Measurements from ENCODE around the gene MAP2K5.
A peak's percentile ranks its signal among the peaks of the same experiment; 100 is the strongest.

Gene MAP2K5

DNA sequence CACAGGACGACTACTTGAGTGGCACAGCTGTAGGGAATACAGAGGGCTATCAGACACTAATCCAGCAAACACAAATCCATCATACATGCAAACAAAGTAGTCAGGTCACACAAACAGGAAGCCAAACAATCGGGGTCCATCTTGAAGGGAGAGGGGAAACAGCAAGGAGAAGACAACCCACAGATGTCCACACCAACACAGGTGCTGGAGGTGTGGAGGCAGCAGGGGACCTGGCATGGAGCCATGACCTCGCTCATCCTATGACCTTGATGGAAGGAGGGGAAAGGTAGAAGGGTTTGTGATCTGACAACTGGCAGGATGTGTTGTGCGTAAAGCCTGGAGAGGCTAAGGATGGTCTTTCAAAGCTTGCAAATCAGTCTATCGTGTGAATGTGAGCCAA, 242.9 kb downstream of the MAP2K5 start:
- DNase-seq: no peak

- no peak for DNase-seq
Measured at GRCh38 chr15:67786646-67787045, 244.1 kb downstream of the MAP2K5 start.

DNA sequence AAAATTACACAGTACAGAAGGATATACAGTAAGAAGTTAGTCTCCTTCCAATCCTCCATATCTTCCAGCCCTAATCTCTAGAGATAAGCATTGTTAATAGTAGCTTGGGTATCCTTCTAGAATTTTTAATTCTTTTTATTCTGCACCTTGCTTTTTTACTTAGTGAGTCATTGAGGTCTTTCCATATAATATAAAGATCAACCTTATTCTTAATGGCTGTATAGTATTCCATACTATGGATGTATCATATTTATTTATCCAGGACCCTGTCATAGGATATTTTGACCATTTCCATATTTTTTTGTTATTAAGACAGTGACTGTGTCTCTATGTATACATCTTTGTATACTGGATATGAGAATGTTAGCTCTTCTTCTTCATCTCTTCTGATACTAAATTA, 246.5 kb downstream of the MAP2K5 start:
- DNase-seq: no peak

DNA sequence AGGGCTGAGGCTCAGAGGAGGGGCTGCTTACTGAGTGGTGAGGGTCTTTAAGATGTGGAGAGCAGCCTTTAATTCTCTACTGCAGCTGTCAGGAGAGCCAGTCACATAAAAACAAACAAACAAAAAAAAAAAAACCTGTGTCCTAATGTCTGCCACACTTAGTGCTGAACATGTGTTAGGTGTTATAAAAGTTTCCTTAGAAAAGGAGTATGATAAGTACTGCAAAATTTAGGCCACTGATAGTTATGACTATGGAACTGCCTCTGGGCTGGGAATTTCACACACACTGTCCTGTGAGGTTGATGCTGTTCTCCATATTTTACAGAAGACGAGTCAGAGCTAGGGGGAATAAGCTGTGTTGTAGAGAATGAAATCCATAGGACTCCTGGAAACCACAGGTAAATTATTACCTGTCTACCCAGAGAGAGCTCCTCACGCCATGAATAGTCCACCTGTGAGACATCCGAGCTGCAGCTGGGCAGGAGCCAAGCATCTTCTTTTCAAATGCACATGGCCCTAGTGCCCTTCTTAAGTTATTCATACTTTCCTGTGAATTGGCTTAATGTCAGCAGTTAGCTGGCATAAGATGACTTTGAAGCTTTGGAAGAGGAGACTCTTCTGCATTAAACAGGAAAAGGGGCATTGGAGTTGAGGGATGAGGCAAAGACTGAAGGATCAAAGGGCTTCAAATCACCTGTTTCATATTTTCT, 248.3 kb downstream of the MAP2K5 start:
- no peak for DNase-seq

DNA sequence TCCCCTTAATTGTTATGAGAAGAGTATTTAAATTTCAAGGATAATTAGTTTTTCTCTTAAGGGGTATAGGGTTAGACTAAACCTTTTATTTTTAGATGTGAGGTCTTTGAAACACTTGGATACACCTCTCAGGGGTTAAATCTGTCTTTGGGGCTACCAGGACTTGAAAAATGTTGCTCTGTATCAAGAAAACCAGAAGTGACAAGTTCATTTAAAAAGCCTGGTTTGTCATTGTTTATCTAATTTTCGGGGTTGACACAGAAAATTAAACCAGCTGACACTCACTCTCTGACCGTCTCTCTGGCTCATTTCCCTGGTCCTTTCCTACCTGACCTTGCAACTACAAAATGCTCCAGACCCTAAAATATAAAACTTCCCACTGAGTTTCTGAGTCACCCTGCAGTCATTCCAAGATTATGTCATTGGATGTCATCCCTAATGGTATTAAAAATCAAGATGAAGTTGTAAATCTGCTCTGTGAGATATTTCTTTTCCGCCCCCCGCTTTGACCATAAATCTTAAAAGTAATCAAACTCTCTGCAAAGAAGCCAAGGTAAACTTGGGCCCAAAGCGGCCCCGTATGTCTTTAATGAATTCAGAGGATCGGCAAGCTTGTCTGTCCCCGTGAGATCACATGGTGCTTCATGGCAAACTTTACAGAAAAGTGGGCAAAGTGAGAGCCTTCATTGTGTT, 249.9 kb downstream of the MAP2K5 start:
- DNase-seq: no peak

DNA sequence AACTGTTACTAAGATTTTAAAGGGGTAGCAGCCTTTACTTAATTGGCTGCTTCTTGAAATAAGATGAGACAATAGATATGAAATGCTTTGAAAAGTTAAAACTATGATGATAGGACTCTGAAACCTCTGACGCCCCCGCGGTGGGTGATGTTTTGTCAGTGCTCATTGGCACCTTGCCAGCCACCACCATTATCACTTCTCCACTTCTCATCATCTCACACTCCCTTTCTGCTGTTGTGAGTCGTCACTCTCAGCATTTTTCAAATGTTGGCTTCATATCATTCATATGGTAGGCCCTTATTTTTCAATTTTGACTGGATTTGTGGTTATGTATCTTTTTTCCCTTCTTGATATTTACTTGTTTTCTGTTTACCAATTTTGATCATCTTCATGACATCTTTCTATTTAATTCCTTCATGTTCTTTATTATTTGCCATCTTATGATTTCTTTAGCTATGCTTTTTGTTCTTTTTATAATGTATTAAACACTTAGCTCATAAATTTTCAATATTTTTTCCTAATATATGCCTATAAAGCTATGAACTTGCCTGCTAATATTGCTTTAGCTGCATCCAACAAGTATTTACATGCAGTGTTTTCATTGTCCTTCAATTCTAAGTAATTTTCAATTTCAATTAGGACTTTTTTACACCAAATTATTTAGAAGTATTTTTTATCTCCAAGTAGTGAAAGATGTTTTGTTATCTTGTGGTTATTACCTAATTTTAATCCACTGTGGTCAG, 252.5 kb downstream of the MAP2K5 start:
- DNase-seq: no peak

DNA sequence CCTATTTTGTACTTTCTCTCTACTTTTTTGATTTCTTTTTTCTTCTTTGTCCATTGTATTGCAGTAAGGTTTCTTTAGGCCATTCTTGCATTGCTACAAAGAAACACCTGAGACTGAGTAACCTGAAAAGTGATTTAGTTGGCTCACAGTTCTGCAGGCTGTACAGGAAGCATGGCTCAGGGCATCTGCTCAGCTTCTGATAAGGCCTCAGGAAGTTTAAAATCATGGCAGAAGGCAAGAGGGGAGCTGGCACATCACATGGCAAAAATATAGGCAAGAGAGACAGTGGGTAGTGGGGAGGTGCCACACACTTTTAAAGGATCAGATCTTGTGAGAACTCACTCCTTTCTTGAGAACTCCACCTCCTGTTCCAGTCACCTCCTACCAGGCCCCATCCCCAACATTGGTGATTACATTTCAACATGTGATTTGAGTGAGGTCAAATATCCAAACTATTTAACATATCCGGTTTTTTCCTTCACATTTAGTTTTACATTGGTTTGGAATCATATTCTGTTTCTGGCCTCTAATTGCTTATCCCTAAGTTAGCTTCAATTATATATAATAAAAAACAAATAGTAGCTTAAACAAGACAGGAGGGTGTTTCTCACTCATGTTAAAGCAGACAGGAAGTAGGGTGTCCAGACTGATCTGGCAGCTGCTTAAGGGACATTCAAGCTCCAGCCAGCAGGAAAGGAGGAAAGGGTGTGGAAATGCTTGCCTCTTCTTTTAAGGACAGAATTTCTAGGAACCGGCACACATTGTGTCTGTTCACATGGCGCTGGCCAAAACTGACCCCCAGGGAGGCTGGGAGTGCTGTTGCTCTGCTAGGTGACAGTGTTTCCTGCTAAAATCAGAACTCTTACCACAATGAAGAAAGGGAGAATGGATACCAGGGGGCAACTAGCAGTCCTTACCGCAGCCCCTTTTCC, 254.0 kb downstream of the MAP2K5 start:
- DNase-seq: no peak

DNA sequence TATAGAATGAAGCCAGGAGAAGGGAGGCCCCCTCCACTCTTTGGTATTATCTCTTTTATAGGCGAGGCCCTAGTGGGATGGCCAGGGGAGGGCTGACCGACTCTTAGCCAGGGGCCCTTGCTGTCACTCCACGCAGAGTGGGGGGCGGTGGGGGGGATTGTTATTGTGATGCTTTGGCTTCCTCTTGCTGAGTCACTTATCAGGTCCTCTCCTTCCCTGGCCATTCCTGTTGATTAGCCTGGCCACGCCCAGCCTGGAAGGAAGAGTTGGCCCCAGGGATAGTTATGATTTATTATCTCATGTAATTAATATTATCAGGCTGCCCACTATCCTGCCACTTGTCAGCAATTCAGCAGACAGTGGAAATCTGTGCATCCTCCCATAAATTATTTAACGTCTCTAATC, 257.3 kb downstream of the MAP2K5 start:
- no peak for DNase-seq

DNA sequence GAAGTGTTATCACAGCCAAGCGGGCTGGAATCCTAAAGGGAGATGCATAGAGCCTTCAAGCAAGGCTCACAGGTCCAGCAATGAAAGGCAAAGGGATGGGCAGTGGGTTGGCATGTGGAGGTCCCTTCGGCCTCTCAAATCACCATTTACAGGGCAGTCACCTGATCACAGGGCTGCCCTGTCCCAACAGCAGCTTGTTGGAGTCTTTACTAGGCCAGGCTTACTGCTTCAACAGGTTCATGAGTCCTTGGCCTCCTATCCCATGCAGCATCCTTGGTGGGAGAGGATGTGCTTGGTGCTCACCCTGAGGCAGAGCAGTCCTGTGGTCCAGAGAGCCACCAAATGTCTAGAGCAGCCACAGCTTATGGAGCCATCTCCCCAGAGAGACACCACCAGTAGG, 258.6 kb downstream of the MAP2K5 start:
- DNase-seq: no peak

- no peak for DNase-seq
Measured at GRCh38 chr15:67801926-67802914, 259.7 kb downstream of the MAP2K5 start.

DNA sequence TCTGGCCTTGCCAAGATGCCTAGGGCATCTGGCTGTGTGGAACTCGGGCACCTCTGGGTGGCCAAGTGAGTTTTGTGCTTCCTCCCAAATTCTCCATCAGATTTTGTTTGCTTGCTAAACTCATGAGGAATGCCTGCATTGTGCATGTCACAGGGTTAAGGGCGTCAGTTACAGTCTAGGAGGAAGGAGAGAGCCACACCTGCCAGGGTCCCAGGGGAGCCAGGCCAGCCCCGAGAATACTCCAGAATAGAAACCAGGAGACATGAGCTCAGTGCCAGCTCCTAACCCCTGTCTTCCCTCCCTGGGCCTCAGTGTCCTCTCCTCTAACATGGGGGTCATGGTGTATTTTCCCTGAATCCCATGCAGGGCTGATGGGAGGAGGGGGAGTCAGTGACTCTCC, 260.8 kb downstream of the MAP2K5 start:
- no peak for DNase-seq

GRCh38 chr15:67803996-67804843, 261.7 kb downstream of the MAP2K5 start:
- DNase-seq: peak; percentile 40

DNA sequence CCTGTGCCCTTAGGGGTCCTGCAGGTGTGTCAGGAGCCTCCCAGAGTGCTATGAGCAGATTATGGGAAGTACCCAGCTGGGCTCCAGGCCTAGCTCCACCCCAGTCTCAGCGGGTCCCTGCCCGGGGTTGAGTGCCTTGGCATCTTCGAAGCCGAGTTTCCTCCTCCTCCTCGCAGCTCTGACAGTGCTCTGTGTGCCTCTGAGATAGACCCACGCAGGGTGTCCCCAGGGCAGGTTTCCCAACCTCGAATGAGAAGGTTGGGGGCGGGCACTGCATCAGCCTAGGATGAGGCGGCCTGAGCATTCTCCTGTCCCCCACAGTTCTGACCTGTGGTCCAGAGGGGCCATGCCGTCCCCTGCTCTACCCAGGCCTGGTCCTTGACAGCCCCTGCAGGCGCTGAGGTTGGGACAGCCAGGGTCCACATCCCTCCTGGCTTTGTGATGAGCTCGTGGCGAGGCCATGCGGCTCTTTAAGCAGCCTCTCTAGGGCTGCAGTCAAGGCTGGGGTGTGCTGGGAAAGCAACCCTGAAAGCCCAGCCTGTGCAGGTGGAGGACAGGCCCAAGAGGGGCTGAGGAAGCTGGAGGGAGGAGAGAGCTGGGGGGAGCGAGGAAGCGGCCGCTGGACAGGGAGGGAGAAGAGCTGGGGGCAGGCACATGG, 262.6 kb downstream of the MAP2K5 start:
- no peak for DNase-seq

DNA sequence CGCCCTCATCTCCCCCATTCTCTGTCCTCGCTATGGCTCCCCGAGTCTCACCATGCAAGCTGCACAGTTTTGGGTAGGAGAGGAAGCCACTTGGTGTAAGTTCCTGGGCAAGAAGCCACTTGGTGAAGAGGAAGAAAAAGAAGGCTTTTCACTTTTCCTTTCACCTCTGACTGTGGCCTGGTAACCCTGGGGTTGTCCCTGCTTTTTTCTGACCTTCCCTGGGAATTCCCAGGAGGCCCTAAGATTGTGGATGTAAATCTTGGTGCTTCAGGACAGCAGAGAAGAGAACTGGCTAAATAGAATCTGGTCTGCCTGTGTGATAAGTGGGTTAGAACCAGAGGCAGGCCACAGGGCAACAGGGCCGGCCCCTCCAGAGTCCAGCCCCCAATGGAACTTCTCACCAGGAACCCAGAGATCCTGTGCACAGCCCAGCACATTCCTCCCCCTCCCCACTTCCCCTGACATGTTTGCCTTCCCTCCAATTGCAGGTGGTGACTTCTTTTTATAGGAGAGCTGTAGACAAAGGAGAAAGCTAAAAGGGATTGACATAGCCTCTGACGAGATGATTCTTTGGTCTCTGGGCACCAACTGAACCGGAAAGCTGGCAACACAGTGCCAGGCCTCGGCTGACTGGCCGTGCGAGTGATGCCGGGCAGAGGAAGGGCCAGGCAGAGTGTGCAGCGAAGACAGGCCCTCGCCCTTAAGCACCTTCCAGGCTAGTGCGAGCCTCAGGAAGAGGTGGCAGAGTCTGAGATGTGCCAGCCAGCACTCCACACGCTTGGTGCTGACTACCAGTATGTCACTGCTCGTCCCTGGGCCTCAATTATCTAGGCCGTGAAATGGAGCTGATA, 263.4 kb downstream of the MAP2K5 start:
- no peak for DNase-seq

- no peak for DNase-seq
Measured at GRCh38 chr15:67806536-67806935, 264.0 kb downstream of the MAP2K5 start.

DNA sequence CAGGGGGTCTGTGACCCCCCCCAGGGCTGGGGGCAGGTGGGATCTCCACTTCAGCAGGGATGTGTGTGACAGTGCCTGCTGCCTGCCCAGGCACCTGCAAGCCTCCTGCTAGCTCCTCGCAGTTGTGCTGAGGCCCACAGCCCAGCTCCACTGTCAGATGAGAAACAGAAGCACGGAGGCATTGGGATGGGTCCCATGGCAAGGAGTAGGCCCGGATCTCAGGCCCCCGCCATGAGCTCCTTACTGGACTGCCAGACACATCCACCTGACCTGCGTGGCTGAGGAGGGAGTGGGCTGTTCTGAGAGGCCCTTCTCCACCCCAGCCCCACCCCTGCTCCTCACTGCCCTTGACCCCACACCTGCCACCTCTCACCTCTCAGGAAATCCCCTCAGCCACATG, 264.6 kb downstream of the MAP2K5 start:
- DNase-seq: no peak

- no peak for DNase-seq
Measured at GRCh38 chr15:67807836-67808235, 265.3 kb downstream of the MAP2K5 start.

GRCh38 chr15:67808821-67809220, 266.3 kb downstream of the MAP2K5 start:
- no peak for DNase-seq

- DNase-seq: no peak
Measured at GRCh38 chr15:67809441-67809840, 266.9 kb downstream of the MAP2K5 start.

Measured in NCI-H1694 (cell line).